ENCODE results near the gene PRKN.

DNA sequence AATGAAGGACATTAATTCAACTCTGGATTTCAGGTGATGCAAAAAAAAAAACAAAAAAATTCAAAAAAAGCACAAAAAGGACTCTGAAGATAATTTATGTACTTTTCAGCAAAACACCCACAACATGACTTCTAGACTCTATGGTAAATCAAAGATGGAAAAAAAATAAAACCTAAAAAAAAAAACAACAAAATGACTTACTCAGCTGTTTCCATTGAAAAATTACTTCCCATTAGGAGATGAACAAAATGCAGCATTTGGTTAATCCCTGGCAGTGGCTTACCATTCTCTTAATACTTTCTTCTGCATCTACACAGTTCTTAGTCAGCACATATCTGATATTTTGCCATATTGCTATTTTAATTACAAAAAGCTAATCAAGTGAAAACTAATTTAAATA lies 572.6 kb downstream of the PRKN start:
- TF ChIP-seq, protein P1, sequence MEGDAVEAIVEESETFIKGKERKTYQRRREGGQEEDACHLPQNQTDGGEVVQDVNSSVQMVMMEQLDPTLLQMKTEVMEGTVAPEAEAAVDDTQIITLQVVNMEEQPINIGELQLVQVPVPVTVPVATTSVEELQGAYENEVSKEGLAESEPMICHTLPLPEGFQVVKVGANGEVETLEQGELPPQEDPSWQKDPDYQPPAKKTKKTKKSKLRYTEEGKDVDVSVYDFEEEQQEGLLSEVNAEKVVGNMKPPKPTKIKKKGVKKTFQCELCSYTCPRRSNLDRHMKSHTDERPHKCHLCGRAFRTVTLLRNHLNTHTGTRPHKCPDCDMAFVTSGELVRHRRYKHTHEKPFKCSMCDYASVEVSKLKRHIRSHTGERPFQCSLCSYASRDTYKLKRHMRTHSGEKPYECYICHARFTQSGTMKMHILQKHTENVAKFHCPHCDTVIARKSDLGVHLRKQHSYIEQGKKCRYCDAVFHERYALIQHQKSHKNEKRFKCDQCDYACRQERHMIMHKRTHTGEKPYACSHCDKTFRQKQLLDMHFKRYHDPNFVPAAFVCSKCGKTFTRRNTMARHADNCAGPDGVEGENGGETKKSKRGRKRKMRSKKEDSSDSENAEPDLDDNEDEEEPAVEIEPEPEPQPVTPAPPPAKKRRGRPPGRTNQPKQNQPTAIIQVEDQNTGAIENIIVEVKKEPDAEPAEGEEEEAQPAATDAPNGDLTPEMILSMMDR (IDR thresholded peaks at IDR 0.05; ENCODE audit: poor library complexity) = no peak
- TF ChIP-seq EZH2 (IDR thresholded peaks at IDR 0.05; ENCODE audit: borderline replicate concordance) = no peak
- no peak for TF ChIP-seq EZH2phosphoT487 (IDR thresholded peaks at IDR 0.05; ENCODE audit: low read depth, severe bottlenecking, unreplicated experiment)
